CD4-positive, alpha-beta T cell treated with Interleukin-21 for 1 hour (primary cell): Measurements from ENCODE around the gene FGF9.

Experiments used
- DNase-seq: peaks from one replicate; pipeline ENCODE4 v3.0.0-alpha.2; 2020

FGF9 gene

DNA sequence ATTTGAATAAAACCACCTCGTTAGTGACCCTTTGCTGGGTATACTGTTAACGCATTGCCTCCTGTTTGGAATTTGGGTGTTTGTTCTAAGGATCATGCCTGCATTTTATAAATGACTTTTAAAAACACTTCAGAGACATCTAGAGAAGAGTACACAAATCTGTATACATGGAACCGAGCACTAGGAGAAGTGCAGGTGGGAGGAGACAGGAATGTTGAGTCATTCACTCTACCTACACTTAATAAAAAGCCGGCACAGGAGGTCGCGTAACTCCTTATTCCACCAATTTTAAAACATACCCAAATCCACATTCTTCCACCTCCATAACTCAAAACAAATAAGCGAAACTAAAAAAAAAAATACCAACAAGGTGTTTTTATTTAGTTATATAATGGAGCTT lies 48.6 kb downstream of the FGF9 start:
- no peak for DNase-seq

DNA sequence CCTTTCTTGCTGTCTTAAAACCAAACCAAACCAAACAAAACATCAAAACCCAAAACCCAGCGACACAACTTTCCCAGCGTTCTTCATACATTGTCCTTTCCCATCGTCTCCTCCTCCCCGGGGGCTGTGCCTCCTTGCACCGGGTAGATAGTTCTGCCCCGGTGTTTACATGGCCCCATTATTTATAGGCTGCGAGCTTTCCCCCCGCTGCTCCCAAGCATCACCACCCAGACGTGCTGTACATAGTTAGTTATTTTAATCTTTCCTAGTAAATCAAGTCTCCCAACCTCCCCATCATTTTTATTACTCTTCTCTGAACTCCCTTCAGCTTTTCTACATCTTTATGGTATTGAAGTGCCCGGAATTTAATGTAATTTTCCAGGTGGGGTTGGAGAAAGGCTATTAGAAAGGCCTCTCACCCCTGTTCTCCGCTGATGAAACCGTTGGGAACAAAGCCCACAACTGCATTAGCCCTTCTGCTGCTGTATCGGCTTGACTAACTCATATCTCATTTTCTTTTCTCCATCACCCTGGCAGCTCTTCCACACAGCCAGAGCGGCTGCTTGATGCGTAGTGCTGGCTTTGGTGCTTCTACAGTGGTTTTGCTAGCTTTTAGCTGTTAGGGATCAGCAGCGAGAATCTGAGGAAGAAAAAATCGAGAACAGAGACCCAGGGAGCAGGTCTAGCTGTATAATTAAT lies 53.1 kb downstream of the FGF9 start:
- DNase-seq, result no peak

DNA sequence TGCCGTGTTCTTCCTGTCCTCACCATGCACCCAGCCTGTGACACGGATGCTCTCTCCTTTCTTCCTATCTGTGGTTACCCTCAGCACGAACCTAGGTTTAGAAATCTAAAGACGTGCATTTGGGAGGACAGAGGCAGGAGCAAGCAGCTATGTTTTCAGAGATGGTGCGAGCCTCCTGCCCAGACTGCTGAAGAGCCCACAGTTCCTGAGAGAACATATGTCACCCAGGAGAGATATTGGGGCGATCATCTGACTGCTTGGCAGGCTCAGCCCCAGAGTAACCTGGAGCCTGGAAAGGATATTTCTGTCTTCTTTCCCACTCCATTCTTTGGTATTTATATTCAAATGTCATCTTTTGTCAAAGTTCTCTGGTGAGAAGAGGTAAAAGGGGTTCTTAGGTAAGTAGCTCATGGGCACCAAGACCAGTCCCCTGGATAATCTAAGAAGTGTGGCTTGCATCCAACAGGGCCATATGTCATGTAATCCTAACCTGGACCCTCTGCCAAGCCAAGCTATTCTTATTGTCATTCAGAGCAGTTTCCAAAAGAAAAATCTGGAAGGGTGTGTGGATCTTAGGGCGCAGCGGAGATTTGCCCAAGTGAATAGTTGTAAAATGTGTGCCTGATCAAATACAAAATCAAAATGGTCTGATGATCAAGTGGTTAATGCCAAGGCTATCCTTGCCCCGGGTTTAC lies 59.5 kb downstream of the FGF9 start:
- no peak for DNase-seq

DNA sequence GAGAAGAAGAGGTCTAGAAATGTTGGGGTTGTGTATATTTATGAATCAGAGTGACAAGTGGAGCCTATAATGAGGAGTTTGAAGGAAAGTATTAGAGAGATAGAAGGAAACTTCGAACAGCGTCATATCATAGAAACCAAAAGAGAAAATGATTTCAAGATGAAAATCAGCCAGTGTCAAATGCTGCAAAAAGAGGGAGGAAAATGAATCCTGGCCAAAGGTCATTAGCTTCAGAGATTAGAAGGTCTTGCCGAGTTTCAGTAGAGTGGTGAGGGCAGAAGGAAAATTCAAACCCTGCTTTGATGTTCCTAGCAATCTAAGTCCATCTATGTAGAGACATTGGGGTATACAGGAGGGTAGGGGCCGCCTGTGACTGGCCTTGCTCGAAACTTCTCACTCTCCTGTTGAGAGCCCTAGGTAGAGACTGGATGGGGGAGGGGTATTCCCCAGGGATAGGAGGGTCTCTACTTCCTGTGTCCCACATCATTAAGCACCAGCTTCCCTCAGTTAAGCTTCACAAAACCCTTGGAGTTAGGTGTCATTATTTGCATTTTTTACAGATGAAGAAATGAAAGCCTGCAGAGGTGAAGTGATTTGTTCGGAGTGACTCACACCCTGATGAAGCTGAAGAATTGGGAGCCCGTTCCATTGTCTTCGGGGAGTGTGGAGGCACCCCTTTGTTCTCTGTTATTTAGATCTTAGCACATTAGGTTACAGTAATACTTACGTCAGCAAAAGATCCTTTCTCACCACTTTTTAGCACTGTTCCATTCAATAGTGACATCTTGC lies 62.8 kb downstream of the FGF9 start:
- DNase-seq, result no peak

DNA sequence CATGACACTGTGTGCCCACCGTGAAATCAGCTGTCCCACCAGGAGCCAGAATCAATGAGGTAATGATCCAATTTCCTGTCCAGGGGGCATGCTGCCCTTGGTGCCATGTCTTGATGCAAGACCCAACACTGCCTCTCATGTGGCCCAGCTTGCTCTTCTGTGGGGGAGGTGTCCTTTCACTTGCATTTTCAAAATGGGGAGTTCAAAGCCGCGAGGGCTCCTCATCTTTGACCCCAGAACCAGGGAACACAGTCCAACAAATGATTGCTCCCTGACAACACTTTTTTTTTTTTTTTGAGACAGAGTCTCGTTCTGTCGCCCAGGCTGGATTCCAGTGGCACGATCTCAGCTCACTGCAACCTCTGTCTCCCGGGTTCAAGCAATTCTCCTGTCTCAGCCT lies 64.1 kb downstream of the FGF9 start:
- DNase-seq, result no peak

DNA sequence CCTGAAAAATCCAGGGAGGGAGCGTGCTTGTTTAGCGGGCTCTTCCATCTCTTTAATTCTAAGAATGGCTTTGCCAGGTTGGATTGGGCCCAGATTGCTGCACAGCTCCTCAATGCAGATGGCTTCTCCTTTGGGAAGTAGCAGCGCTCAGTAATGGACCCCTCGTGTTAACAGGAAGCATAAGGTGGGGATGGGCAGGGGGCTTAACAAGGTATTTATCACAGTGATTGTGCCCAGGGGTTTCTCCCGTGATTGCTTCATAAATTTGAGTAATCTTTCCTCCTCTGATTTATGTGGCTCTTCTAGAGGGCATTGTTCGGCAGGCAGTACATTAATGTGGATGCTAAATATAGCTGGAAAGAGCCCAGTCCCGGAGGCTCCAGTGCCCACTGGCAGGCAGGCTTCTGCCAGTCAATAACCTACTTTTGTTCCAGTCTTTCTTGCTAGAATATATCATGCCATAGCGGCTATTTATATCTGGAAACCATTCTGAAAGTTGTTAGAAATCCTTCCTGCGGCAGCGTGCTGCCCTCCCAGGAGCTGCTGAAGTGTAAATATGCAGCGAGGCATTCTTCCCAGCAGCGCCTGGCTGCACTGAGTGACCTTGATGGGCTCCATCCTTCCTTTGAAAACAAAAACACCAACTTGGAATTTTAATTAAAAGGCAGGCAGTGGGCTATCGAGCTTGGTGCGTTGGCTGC lies 65.0 kb downstream of the FGF9 start:
- no peak for DNase-seq

DNA sequence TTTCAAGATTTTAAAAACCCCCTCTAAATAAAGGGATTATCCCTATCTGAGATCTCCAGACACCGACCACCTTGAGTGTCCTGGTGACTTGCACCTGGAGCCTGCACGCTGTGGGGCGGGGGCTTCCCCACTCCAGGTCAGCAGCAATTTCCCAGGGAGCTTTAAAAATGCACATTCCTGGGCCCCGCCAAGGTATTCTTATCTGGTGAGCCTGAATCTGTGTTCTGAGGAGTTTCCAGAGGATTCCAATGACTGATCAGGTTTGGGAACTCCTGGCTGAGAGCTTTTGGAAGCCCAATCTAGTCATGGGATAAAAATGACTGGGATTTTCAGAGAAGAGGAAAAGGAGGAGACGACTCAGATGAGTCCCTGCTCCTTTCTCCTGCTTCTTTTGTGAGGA lies 66.1 kb downstream of the FGF9 start:
- no peak for DNase-seq

DNA sequence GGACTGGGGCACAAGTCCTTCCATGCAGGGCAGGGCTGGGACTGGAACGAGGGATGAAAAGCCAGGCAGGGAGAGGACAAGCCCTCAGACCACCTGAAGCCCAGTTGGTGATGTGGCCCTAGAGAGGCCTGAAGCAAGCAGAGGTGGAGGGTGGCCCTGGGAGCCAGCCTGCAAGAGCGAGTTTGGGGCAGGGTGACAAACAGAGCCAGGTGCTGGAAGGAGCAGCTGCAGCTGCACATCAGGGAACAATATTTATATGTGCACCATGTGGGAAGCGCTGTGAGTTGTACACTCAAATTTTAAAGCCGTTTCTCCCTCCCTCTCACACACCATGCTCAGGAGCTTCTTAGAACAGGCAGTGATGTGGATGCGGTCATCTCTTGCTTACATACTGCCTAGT lies 67.8 kb downstream of the FGF9 start:
- DNase-seq, result no peak

DNA sequence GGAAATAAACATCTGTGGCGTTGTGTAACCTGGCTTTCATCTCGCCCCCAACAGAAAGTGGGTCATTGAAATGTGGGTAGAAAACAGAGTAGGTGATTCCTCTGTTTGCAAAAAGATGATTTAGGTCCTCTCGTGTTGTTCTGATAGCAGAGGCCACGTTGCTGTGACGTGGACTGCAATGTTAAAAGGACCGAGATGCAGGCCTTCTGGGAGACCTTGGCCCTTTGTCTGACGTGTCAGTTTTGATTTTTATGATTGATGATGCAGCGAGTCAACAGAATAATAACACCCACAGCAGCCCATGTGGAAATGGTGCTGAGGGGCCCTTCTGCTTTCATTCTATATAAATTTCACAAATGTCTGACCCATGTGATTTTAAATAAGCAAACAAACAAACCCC lies 68.9 kb downstream of the FGF9 start:
- no peak for DNase-seq

DNA sequence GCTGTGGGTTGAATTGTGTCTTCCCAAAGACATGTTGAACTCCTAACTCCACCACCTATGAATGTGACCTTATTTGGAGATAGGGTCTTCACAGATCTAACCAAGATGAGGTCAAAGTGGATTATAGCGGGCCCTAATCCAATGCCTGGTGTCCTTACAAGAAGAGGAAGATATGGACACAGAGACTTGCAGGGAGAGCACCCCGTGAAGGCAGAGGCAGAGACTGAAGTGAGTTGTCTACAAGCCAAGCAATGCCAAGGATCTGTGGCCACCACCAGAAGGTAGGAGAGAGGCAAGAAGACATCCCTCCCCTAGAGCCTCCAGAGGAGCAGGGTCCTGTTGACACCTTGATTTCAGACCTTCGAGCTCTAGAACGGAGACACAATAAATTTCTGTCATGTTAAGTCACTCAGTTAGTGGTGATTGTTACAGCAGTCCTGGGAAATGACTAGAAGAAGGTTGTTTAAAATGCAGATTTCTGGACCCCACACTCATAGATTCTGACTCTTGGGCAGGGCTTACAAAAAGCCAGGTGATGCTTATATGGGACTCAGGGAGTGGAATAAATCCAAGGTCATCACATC lies 70.6 kb downstream of the FGF9 start:
- no peak for DNase-seq

DNA sequence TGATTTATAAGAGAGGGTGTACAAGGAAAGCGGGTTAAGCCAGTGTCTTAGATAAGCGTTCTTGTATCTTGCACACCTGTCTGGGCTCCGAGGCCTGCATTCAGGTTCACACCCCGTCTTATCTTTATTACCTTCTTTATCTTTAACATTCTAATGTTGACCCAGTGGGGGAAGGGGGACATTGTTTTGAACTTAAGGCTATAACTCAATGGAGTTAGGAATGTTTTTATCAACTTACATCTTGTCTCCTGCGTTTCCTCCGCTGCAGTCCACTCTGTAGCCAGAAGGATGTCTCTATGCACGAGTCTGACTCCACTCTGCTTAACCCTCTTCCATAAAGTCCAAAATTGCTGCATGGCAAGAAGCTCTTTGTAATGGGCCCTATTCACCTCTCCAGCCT lies 71.2 kb downstream of the FGF9 start:
- no peak for DNase-seq

DNA sequence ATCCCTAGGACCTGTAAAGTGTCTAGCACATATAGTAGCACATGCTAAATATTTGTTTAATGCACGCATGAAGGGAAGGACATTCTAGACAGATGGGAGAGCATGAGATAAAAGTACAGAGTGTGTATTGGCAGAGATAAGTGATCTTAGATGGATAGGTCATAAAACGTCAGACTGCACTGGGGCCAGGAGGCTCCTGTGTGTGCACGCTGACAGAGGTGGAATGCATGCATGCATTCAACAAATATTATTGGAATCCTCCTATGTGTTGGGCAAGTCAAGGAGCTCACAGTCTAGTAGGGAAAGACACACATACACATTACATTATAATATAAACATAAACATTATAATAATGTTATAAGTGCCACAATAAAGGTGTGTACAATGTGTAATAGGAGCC lies 73.3 kb downstream of the FGF9 start:
- DNase-seq, result no peak

DNA sequence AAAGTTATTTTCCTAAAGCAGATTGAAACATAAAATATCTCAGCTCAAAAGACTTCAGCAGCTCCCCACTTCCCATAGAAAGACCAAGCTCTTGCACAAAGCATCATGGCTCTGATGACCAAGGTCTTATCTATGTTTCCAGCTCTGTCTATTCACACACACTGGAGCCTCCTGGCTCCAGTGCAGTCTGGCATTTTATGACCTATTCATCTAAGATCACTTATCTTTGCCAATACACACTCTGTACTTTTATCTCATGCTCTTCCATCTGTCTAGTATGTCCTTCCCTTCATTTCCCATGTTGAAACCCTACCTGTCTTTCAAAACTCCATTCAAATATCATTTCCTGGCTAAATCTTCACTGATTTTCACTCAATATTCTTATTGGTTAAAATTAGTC lies 74.4 kb downstream of the FGF9 start:
- DNase-seq, result no peak

DNA sequence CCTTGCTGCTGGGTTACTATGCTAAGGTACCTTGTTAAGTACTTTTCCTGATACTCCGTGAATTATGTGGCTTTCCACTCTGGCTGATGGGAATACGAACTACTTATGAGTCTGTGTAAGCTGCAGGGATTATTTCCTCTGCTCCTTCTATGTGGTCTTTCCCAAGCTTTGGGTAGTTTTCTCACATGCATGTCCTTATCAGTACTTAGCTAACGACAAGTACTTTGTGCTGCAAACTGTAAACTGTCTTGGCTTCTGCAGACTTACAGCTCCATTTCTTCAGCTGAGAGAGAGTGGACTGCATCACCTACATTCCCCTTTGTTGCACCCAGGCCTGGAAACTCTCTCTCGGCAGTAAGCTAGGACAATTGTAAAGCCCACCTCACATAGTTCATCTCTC lies 76.6 kb downstream of the FGF9 start:
- no peak for DNase-seq

DNA sequence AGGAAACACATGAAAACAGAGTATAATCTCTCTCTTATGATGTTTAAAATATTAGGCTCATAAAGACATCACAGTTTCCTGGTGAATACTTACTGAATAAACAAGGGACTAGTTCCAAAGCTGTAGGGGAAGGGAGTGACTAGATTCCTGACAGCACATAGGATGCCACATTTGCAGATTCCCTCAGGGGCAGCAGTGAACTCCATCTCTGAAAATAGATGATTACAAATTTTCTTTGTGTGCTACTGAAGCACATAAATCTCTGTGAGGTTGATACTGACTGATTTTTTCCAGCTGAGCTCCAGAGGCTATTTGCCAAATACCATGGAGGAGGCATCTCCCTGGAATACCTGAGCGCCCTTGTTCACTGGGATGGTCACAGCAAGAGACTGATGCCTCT lies 77.3 kb downstream of the FGF9 start:
- DNase-seq, result no peak

DNA sequence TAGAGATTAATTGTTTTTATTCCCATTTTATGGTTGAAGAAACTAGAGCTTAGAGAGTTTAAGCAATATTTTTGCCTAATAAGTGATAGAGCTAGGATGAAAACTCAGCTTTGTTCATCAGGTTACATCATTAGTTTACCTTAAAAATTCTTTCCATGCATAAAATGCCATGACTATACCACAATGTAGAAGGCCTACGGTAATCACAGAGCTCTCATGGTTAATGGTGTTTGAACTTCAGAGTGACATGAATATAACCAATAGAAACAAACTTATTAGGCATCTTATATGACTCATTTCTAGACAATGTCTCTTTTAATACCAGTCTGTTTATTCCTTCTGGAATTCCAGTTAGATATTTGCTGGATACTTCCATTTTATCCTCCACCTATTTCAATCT lies 78.5 kb downstream of the FGF9 start:
- DNase-seq, result no peak

DNA sequence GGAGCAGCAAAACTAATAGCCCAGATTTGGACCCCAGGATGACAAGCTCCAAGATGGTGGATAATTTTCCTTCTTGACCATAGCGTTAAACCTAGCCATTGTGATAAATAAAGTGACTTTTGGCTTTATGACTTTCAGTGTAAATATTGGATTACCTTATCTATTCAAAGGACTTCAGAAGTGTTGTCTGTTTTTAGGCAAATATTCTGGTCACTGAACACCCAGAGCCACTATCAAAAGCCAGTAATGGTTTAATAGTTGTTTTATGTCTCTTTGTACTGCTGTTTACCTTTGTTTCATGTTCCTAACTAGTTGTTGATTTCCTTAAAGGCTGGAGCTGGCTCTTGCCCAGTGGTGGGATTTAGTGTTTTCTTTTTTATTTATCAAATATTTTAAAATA lies 81.6 kb downstream of the FGF9 start:
- DNase-seq, result no peak

DNA sequence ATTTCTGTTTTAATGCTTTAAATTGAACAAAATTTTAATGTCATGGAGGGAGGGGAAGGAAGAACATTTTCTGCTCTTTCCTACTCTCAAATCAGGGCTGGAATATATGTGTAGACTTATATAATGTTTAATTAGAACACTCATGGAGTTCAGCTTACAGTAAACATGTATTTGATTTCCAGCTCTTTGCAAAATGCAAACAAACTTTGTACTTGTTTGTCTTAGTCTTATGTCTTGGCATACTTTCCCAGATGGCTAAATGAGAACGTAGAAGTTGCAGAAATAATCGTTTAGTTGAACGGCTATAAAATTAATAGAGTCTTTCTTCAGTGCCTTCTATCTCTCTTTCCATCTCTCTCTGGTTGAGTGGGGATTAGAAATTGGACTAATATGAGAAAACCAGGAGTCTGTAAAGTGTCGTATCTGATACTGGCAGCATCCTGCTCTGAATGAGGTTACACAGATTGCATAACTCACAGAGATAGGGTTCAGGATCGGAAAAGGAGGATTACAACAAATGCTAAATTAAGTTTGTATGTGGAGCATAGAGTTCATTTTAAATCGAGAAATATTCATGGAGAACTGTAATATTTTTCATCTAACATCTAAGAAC lies 82.3 kb downstream of the FGF9 start:
- no peak for DNase-seq
